HG03280 (cell line): ENCODE results near the gene IFITM10.

Source experiments
- ATAC-seq: cut with Tn5 transposase; IDR thresholded peaks from one replicate; pipeline ENCODE4 v1.9.1; 2021; ENCODE audit warnings: mild to moderate bottlenecking, moderate library complexity; ENCODE audit not compliant: unreplicated experiment

The IFITM10 gene

GRCh38 chr11:1742371-1742770 lies 8.0 kb downstream of the IFITM10 start:
- ATAC-seq = no peak

- no peak for ATAC-seq
Measured at GRCh38 chr11:1741741-1742140, 8.7 kb downstream of the IFITM10 start.

GRCh38 chr11:1740786-1741530 lies 9.4 kb downstream of the IFITM10 start:
- ATAC-seq = no peak

GRCh38 chr11:1739576-1739975 lies 10.8 kb downstream of the IFITM10 start:
- no peak for ATAC-seq

- no peak for ATAC-seq
Measured at GRCh38 chr11:1738380-1738779, 12.0 kb downstream of the IFITM10 start.

GRCh38 chr11:1737080-1737757 lies 13.2 kb downstream of the IFITM10 start:
- no peak for ATAC-seq

GRCh38 chr11:1736447-1736992 lies 13.9 kb downstream of the IFITM10 start:
- no peak for ATAC-seq

- no peak for ATAC-seq
Measured at GRCh38 chr11:1735271-1735670, 15.1 kb downstream of the IFITM10 start.

GRCh38 chr11:1734641-1735081 lies 15.7 kb downstream of the IFITM10 start:
- ATAC-seq = no peak

- no peak for ATAC-seq
Measured at GRCh38 chr11:1733716-1734640, 16.4 kb downstream of the IFITM10 start.

- no peak for ATAC-seq
Measured at GRCh38 chr11:1733009-1733715, 17.2 kb downstream of the IFITM10 start.

GRCh38 chr11:1732418-1733008 lies 17.9 kb downstream of the IFITM10 start:
- no peak for ATAC-seq

- no peak for ATAC-seq
Measured at GRCh38 chr11:1731451-1732059, 18.8 kb downstream of the IFITM10 start.

GRCh38 chr11:1730059-1730629 lies 20.3 kb downstream of the IFITM10 start:
- ATAC-seq = no peak

- ATAC-seq = no peak
Measured at GRCh38 chr11:1729692-1730011, 20.7 kb downstream of the IFITM10 start.

- no peak for ATAC-seq
Measured at GRCh38 chr11:1728931-1729691, 21.3 kb downstream of the IFITM10 start.

- no peak for ATAC-seq
Measured at GRCh38 chr11:1728301-1728700, 22.1 kb downstream of the IFITM10 start.

- no peak for ATAC-seq
Measured at GRCh38 chr11:1727861-1728260, 22.5 kb downstream of the IFITM10 start.
